Heart left ventricle (tissue), 13 donors: ENCODE measurements around the gene FAM168B.

Source experiments
- POLR2A ChIP-seq, 2 donors: fragments of 450-650 bp; IDR thresholded peaks; one replicate each; pipeline ENCODE4 v1.6.1; 2017; ENCODE audit warnings: antibody characterized with exemption in 2 of 2, mild to moderate bottlenecking in 2 of 2, moderate library complexity in 2 of 2
- TF ChIP-seq, protein P1 (sequence below), 12 donors: fragments of 200-600 bp; sonication (generic) in 4 of 12; IDR thresholded peaks; one replicate each; pipeline versions ENCODE4 v1.5.0 to v1.8.0; 2018 to 2022; ENCODE audit warnings: antibody characterized with exemption in 12 of 12, mild to moderate bottlenecking in 5 of 12
- donor health status: ischemic (EF 13 %, LVEDD 7.1; RV severe dilation, severe dysfunction).
- donor health status: DM: no; HTN: yes; CAD: no.
- donor health status: DM: no; HTN: no; CAD: no.
- donor health status: ischemic (EF 25% LVEDD 6.9; RV normal size, moderate dysfunction).
- donor health status: ischemic (EF 25% LVEDD 5.7; RV mildly dilated, moderate dysfunction).
- donor health status: ischemic (EF 35%, LVEDD 5.7; RV mildly dilated, moderate dysfunction).
- donor health status: nonischemic (EF 11% LVEDD 7.7; RV severe dilation, severe dysfunction).
- donor health status: DM: yes; HTN: yes; CAD: no.
- donor health status: PGD.
- donor health status: ischemic (EF 29% LVEDD 5.4; RV normal size, mild dysfunction).
- donor health status: nonischemic (EF 23%, LVEDD 6.1; RV moderate dilation, normal function).

DNA sequence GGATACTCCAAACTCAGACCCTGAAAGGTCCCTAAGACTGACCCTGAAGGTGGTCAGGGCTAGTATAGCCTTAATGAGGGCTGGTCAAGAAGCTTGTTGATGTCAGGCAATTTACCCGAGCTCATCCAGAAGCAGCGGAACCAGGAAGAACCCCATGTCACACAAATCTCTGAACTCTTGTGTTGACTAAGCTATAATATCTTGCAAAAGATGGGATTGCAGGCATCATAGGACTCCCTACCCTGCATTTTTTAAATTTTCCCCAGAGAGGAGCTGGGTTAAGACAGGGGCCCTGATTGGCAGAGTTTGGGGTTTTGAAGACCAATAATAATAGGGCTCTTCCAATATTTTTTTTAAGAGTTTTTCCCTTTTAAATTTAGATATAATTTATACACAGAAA is 9.9 kb upstream of the FAM168B start:
- TF ChIP-seq, protein P1, sequence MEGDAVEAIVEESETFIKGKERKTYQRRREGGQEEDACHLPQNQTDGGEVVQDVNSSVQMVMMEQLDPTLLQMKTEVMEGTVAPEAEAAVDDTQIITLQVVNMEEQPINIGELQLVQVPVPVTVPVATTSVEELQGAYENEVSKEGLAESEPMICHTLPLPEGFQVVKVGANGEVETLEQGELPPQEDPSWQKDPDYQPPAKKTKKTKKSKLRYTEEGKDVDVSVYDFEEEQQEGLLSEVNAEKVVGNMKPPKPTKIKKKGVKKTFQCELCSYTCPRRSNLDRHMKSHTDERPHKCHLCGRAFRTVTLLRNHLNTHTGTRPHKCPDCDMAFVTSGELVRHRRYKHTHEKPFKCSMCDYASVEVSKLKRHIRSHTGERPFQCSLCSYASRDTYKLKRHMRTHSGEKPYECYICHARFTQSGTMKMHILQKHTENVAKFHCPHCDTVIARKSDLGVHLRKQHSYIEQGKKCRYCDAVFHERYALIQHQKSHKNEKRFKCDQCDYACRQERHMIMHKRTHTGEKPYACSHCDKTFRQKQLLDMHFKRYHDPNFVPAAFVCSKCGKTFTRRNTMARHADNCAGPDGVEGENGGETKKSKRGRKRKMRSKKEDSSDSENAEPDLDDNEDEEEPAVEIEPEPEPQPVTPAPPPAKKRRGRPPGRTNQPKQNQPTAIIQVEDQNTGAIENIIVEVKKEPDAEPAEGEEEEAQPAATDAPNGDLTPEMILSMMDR (IDR thresholded peaks at IDR 0.05): no peak
- no peak for TF ChIP-seq POLR2A (IDR thresholded peaks at IDR 0.05)
